Endothelial cell (in vitro differentiated cells): ENCODE measurements around the gene PALMD. TPM values are rescaled to one million over a fixed set of nuclear protein-coding genes. Genes with fewer than 3 reads are reported as not detected.

Experiments used
- DNase-seq: peaks from one replicate; pipeline ENCODE4 v3.0.0; 2021; ENCODE audit warnings: low spot score
- H3K27ac Mint-ChIP-seq: one replicate; pipeline ENCODE4 v1.8.0; 2021; ENCODE audit warnings: mixed read lengths, inconsistent platforms; ENCODE audit not compliant: unreplicated experiment
- H3K27me3 Mint-ChIP-seq: one replicate; pipeline ENCODE4 v1.8.0; 2021; ENCODE audit warnings: mild to moderate bottlenecking, moderate library complexity, mixed read lengths, inconsistent platforms; ENCODE audit not compliant: unreplicated experiment
- H3K36me3 Mint-ChIP-seq: one replicate; pipeline ENCODE4 v1.8.0; 2021; ENCODE audit warnings: mild to moderate bottlenecking, low read depth, mixed read lengths, inconsistent platforms; ENCODE audit not compliant: unreplicated experiment
- H3K4me1 Mint-ChIP-seq: one replicate; pipeline ENCODE4 v1.8.0; 2021; ENCODE audit warnings: mild to moderate bottlenecking, mixed read lengths, inconsistent platforms; ENCODE audit not compliant: unreplicated experiment
- H3K4me3 Mint-ChIP-seq: one replicate; pipeline ENCODE4 v1.8.0; 2021; ENCODE audit warnings: mild to moderate bottlenecking, mixed read lengths, inconsistent platforms; ENCODE audit not compliant: unreplicated experiment
- H3K9me3 Mint-ChIP-seq: one replicate; pipeline ENCODE4 v1.8.0; 2021; ENCODE audit warnings: mixed read lengths, inconsistent platforms; ENCODE audit not compliant: unreplicated experiment
- total RNA-seq: library from RNA; stranded (reverse); fragmentation: NEBNext Ultra II Directional; extraction: Animal tissue kit (Norgen Biotek cat#: 25700); gene quantifications from one replicate; pipeline ENCODE4 v1.2.1, GENCODE V29; 2021; ENCODE audit not compliant: unreplicated experiment
- TF ChIP-seq, protein P1 (sequence below): fragments of 200-600 bp; sonication (generic); IDR thresholded peaks from one replicate; pipeline ENCODE4 v1.5.0; 2021; ENCODE audit warnings: antibody characterized with exemption; ENCODE audit not compliant: unreplicated experiment

Gene PALMD
- total RNA-seq, 1 donor from 2014 or later = 1.9 TPM

DNA sequence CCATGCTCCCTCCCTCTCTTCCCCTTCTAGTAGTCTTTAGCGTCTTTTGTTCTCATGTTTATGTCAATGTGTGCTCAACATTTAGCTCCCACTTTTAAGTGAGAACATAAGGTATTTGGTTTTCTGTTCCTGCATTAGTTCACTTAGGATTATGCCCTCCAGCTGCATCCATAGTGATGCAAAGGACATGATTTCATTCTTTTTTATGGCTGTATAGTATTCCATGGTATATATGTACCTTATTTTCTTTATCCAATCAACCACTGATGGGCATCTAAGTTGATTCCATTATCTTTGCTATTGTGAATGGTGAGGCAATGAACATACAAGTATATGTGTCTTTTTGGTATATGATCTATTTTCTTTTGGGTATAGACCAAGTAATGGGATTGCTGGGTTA, 38.3 kb upstream of the PALMD start:
- H3K9me3 Mint-ChIP-seq = no peaks in the 10 kb centered on the region
- TF ChIP-seq, protein P1, sequence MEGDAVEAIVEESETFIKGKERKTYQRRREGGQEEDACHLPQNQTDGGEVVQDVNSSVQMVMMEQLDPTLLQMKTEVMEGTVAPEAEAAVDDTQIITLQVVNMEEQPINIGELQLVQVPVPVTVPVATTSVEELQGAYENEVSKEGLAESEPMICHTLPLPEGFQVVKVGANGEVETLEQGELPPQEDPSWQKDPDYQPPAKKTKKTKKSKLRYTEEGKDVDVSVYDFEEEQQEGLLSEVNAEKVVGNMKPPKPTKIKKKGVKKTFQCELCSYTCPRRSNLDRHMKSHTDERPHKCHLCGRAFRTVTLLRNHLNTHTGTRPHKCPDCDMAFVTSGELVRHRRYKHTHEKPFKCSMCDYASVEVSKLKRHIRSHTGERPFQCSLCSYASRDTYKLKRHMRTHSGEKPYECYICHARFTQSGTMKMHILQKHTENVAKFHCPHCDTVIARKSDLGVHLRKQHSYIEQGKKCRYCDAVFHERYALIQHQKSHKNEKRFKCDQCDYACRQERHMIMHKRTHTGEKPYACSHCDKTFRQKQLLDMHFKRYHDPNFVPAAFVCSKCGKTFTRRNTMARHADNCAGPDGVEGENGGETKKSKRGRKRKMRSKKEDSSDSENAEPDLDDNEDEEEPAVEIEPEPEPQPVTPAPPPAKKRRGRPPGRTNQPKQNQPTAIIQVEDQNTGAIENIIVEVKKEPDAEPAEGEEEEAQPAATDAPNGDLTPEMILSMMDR = no peak

DNA sequence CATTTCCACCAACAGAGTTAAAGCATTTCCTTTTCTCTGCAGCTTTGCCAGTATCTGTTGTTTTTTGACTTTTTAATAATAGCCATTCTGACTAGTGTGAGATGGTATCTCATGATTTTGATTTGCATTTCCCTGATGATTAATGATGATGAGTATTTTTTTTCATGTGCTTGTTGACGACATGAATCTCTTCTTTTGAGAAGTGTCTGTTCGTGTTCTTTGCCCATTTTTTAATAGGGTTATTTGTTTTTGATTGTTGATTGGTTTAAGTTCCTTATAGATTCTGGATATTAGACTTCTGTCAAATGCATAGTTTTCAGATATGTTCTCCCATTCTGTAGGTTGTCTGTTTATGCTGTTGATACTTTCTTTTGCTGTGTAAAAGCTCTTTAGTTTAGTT, 37.9 kb upstream of the PALMD start:
- no peak overlapping the region for H3K4me3 Mint-ChIP-seq
- H3K36me3 Mint-ChIP-seq = no peaks in the 10 kb centered on the region
- no peak overlapping the region for H3K27ac Mint-ChIP-seq
- H3K4me1 Mint-ChIP-seq = peaks cover 8% of the 10 kb centered on the region
- no peak for DNase-seq
- TF ChIP-seq, protein P1 = no peak
- no peaks in the 10 kb centered on the region for H3K9me3 Mint-ChIP-seq
- H3K27me3 Mint-ChIP-seq = no peaks in the 10 kb centered on the region

More for the DNA sequence above, 38.3 kb upstream of the PALMD start:
- Mint-ChIP-seq H3K36me3 (no peaks in the 10 kb centered on the region), H3K4me1 (peaks cover 10% of the 10 kb centered on the region), H3K27me3 (no peaks in the 10 kb centered on the region), H3K4me3 (no peak overlapping the region), H3K27ac (no peak overlapping the region)
- DNase-seq = no peak

DNA sequence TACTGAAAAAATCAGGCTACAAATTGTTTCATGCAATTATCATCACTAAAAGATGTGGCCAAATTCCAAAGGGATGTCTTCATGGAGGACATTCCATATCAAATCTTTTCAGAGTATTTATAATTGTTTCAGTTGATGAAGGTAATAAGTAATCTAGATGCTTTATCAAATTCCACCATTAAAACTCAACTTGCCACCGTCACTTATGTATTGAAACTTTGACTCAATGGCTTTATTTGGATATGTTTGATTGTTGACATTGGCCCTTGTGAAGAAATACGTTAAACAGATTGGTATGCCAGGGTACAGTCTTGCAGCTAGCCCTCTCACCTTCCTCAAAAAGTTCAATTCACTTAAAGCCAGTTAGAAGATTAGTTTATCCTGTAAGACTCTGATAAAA, 32.2 kb upstream of the PALMD start:
- Mint-ChIP-seq H3K4me1 (no peaks in the 10 kb centered on the region), H3K27ac (no peak overlapping the region), H3K27me3 (no peaks in the 10 kb centered on the region), H3K4me3 (no peak overlapping the region), H3K9me3 (no peaks in the 10 kb centered on the region), H3K36me3 (no peaks in the 10 kb centered on the region)
- TF ChIP-seq, protein P1 = no peak
- DNase-seq = no peak

DNA sequence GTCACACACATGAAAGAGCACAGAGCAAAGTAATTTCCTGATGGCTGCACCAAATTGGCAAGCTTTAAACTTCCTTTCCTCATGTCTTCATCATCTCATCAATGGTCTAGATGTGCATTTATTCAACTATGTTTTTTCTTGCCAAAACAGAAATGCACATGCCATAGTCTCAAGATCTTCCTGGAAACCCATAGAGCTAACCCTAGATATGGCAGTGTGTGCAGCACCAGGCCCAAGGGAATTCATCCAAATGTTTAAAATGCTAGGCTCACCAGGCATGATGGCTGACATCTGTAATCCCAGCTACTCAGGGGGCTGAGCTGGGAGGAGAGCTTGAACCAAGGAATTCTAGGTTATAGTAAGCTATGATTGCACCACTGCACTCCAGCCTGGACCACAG, 31.2 kb upstream of the PALMD start:
- H3K4me3 Mint-ChIP-seq = no peak overlapping the region
- H3K27me3 Mint-ChIP-seq = peaks cover 2% of the 10 kb centered on the region
- no peaks in the 10 kb centered on the region for H3K36me3 Mint-ChIP-seq
- TF ChIP-seq, protein P1 = no peak
- no peaks in the 10 kb centered on the region for H3K9me3 Mint-ChIP-seq
- H3K27ac Mint-ChIP-seq = no peak overlapping the region
- no peak for DNase-seq
- no peaks in the 10 kb centered on the region for H3K4me1 Mint-ChIP-seq

DNA sequence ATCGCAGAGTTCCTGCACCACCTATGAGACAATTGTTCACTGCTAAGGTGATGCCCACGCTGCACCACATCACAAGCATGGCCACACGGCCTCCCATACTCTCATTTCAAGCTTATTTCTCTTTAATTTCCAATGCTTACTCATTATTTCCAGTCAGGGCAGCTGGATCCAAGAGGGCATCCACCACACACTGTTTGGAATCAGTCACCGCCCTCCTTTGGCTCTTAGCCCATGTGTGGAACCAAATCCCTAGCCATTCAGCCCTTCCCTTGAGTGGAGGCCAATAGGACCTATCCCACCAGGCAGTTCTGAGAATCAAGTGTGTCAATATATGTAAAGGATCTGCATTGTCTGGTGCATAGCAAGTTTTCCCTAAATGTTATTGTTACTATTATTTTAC, 26.3 kb upstream of the PALMD start:
- Mint-ChIP-seq H3K36me3 (no peaks in the 10 kb centered on the region), H3K9me3 (no peaks in the 10 kb centered on the region), H3K27me3 (peaks cover 2% of the 10 kb centered on the region), H3K4me1 (no peaks in the 10 kb centered on the region), H3K27ac (no peak overlapping the region), H3K4me3 (no peak overlapping the region)
- no peak for DNase-seq
- TF ChIP-seq, protein P1 = no peak
